Upper lobe of left lung (tissue), 6 donors: Measurements from ENCODE around the gene CACNA1D. TPM values are rescaled to one million over a fixed set of nuclear protein-coding genes. Genes with fewer than 3 reads are reported as not detected.

ENCODE experiments used
- ATAC-seq, 2 donors: fragments of 200-7000 bp; cut with Tn5 transposase; one replicate each; pipeline ENCODE4 v1.9.1; 2022; ENCODE audit warnings: mild to moderate bottlenecking in 2 of 2, moderate library complexity in 2 of 2; ENCODE audit not compliant: low FRiP score in 2 of 2
- DNase-seq, 2 donors: peaks; one replicate each; pipeline ENCODE4 v3.0.0-alpha.2; 2019 to 2020
- H3K27ac ChIP-seq, 4 donors: fragments of 200-600 bp; sonication (generic); one replicate each; pipeline ENCODE4 v1.5.1; 2016 to 2019
- H3K27me3 ChIP-seq, 4 donors: fragments of 200-600 bp; sonication (generic); one replicate each; pipeline ENCODE4 v1.5.1; 2017 to 2019
- H3K36me3 ChIP-seq, 4 donors: fragments of 200-600 bp; sonication (generic); one replicate each; pipeline ENCODE4 v1.5.1; 2016 to 2019
- H3K4me1 ChIP-seq, 4 donors: fragments of 200-600 bp; sonication (generic); one replicate each; pipeline ENCODE4 v1.5.1; 2018 to 2019
- H3K4me3 ChIP-seq, 4 donors: fragments of 200-600 bp; sonication (generic); one replicate each; pipeline ENCODE4 v1.5.1; 2017 to 2019; ENCODE audit warnings: mild to moderate bottlenecking in 2 of 4, moderate library complexity in 1 of 4
- H3K9me3 ChIP-seq, 4 donors: fragments of 200-600 bp; sonication (generic); one replicate each; pipeline ENCODE4 v1.5.1; 2018 to 2019
- EP300 ChIP-seq, 4 donors: sonication (generic); formaldehyde crosslinking; IDR thresholded peaks; one replicate each; pipeline ENCODE4 v1.5.1; 2017; ENCODE audit warnings: antibody characterized with exemption in 4 of 4, control low read depth in 2 of 4
- POLR2A ChIP-seq, 4 donors: fragments of 450-650 bp; IDR thresholded peaks; one replicate each; pipeline ENCODE4 v1.5.1; 2016 to 2017; ENCODE audit warnings: antibody characterized with exemption in 4 of 4, mild to moderate bottlenecking in 2 of 4
- POLR2AphosphoS5 ChIP-seq, 2 donors: sonication (generic); formaldehyde crosslinking; IDR thresholded peaks; one replicate each; pipeline ENCODE4 v1.5.1; 2017; ENCODE audit warnings: antibody characterized with exemption in 2 of 2
- WGBS, 2 donors: methylation state at CpG; one replicate each; pipeline ENCODE4 v1.1.5; 2017 to 2018; 5-methylcytosine and 5-hydroxymethylcytosine counted together
- total RNA-seq, 6 donors: library from RNA; depleted of rRNA in 4 of 6; stranded (reverse); fragments of >200 nt in 4 of 6; gene quantifications; one replicate each; pipeline versions ENCODE4 v1.1.0 to v1.2.1, GENCODE V29; 2016 to 2021
- TF ChIP-seq, protein P1 (sequence below), 6 experiments: fragments of 450-650 bp in 4 of 6; fragments of 200-600 bp in 2 of 6; sonication (generic) in 2 of 6; IDR thresholded peaks; one replicate each; pipeline ENCODE4 v1.5.1; 2016 to 2019; ENCODE audit warnings: antibody characterized with exemption in 6 of 6
- donor health status: DM: no; HTN: no; CAD: no; lungs with moderate emphysema.
- donor health status: DM: no; HTN: yes; CAD: no; lungs with severe emphysema.

The CACNA1D gene
- total RNA-seq, 6 donors from 2014 or later = 17.2 to 221 (median 30.2) TPM

DNA sequence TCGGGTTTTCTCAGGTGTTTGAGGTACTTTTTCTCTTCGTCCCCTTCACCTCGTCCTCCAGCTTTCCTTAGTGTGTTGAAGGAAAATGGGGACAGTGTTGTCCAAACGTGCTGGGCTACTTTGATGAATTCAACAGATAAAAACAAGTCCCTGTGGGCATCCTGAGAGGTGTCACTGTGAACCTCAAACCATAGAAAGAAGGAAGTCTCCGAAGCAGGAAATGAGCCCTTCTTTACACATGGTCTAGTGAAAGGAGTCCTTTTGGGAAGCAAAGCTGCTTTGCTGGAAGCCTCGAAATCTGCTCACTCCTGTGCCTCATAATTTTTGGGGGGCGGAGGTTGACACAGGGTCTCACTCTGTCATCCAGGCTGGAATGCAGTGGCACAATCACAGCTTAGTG lies 362.6 kb downstream of the CACNA1D start:
- H3K4me3 ChIP-seq = no peak overlapping the region
- H3K4me1 ChIP-seq = no peaks in the 10 kb centered on the region
- no peak overlapping the region for H3K27ac ChIP-seq
- DNase-seq (no peak), ATAC-seq (no peak)
- H3K9me3 ChIP-seq = no peaks in the 10 kb centered on the region
- TF ChIP-seq POLR2AphosphoS5 (IDR thresholded peaks at IDR 0.05) = no peak
- TF ChIP-seq, protein P1, sequence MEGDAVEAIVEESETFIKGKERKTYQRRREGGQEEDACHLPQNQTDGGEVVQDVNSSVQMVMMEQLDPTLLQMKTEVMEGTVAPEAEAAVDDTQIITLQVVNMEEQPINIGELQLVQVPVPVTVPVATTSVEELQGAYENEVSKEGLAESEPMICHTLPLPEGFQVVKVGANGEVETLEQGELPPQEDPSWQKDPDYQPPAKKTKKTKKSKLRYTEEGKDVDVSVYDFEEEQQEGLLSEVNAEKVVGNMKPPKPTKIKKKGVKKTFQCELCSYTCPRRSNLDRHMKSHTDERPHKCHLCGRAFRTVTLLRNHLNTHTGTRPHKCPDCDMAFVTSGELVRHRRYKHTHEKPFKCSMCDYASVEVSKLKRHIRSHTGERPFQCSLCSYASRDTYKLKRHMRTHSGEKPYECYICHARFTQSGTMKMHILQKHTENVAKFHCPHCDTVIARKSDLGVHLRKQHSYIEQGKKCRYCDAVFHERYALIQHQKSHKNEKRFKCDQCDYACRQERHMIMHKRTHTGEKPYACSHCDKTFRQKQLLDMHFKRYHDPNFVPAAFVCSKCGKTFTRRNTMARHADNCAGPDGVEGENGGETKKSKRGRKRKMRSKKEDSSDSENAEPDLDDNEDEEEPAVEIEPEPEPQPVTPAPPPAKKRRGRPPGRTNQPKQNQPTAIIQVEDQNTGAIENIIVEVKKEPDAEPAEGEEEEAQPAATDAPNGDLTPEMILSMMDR (IDR thresholded peaks at IDR 0.05) = no peak
- TF ChIP-seq POLR2A (IDR thresholded peaks at IDR 0.05) = no peak
- TF ChIP-seq EP300 (IDR thresholded peaks at IDR 0.05) = no peak
- H3K36me3 ChIP-seq = peaks cover 0 to 17% (median 6%) of the 10 kb centered on the region in 4 donors
- no peaks in the 10 kb centered on the region for H3K27me3 ChIP-seq
- 70 to 80% methylated on average over 6 to 7 of the region's 7 CpGs for WGBS, 2 donors

DNA sequence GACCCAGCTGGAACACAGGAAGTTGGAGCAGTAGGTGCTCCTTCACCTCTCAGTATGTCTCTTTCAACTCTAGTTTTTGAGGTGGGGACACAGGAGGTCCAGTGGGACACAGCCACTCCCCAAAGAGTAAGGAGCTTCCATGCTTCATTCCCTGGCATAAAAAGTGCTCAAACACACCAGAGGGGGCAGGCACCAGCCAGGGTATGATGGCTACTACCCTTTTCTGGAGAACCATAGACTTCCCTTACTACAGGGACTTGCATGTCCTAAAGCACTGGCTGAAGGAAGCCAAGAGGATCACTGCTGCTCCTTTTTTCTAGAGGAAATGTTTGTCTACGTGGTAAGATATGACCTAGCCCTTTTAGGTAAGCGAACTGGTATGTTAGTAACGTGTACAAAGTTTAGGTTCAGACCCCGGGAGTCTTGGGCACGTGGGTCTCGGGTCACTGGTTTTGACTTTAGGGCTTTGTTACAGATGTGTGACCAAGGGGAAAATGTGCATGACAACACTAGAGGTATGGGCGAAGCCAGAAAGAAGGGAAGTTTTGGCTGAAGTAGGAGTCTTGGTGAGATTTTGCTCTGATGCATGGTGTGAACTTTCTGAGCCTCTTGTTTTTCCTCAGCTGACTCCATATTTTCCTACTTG lies 363.8 kb downstream of the CACNA1D start:
- no peaks in the 10 kb centered on the region for H3K4me1 ChIP-seq
- DNase-seq (no peak), ATAC-seq (no peak)
- peaks cover 0 to 29% (median 9%) of the 10 kb centered on the region in 4 donors for H3K36me3 ChIP-seq
- no peak overlapping the region for H3K27ac ChIP-seq
- no peaks in the 10 kb centered on the region for H3K9me3 ChIP-seq
- H3K27me3 ChIP-seq = no peaks in the 10 kb centered on the region
- TF ChIP-seq POLR2AphosphoS5 (IDR thresholded peaks at IDR 0.05) (no peak), EP300 (IDR thresholded peaks at IDR 0.05) (no peak), POLR2A (IDR thresholded peaks at IDR 0.05) (no peak)
- TF ChIP-seq, protein P1 (IDR thresholded peaks at IDR 0.05) = no peak
- no peak overlapping the region for H3K4me3 ChIP-seq
- 91 to 95% methylated on average over 7 of the region's 7 CpGs for WGBS, 2 donors

DNA sequence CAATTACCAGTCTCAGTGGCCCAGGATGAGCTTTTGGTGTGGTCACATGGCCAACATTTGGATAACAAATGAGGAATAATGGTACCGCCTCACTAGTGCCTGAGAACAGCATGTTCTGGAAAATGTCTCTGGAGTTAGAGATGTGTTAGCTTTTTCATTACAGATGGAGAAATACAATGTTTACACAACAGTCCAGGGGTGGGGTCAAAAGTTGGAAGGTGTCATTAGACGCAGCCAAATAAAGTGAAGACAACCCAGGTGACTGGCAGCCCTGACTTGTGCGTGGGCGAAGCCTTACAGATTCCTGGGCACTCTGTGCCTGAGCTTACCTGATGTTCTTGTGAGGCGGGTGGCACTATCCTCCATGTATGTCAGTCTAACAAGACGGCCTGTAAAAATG lies 364.8 kb downstream of the CACNA1D start:
- 91 to 97% methylated on average over 6 of the region's 6 CpGs for WGBS, 2 donors
- Histone ChIP-seq H3K27ac (no peak overlapping the region), H3K4me1 (no peaks in the 10 kb centered on the region), H3K9me3 (no peaks in the 10 kb centered on the region), H3K36me3 (peaks cover 0 to 39% (median 12%) of the 10 kb centered on the region in 4 donors), H3K27me3 (no peaks in the 10 kb centered on the region), H3K4me3 (no peak overlapping the region)
- DNase-seq = no peak
- TF ChIP-seq POLR2AphosphoS5 (IDR thresholded peaks at IDR 0.05) = no peak
- no peak for TF ChIP-seq POLR2A (IDR thresholded peaks at IDR 0.05)
- TF ChIP-seq, protein P1 (IDR thresholded peaks at IDR 0.05) = no peak
- TF ChIP-seq EP300 (IDR thresholded peaks at IDR 0.05) = no peak
- ATAC-seq = no peak

DNA sequence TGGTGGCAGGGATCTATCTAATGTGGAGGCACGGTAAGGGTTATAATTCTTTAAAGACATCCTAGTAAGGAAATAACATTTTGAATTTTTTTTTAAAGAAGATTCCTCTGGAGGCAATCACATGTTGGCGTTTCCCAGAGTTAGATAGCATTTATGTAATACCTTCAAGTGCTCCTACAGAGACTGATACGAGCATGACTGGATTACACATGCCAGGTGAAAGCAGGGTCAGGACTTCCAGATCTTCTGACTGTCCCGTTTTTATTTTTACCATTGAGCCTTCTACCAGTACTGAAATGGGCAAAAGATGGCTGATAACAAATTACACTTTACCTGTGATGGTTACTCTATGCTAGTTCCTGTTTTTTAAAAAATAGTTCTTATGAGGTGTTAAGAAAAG lies 365.8 kb downstream of the CACNA1D start:
- DNase-seq (no peak), ATAC-seq (no peak)
- TF ChIP-seq POLR2A (IDR thresholded peaks at IDR 0.05) (no peak), EP300 (IDR thresholded peaks at IDR 0.05) (no peak), POLR2AphosphoS5 (IDR thresholded peaks at IDR 0.05) (no peak)
- TF ChIP-seq, protein P1 (IDR thresholded peaks at IDR 0.05) = no peak
- 69 to 88% methylated on average over 4 of the region's 4 CpGs for WGBS, 2 donors
- H3K9me3 ChIP-seq = no peaks in the 10 kb centered on the region
- H3K4me1 ChIP-seq = no peaks in the 10 kb centered on the region
- peaks cover 6 to 49% (median 20%) of the 10 kb centered on the region in 4 donors for H3K36me3 ChIP-seq
- no peaks in the 10 kb centered on the region for H3K27me3 ChIP-seq
- no peak overlapping the region for H3K4me3 ChIP-seq
- H3K27ac ChIP-seq = no peak overlapping the region

DNA sequence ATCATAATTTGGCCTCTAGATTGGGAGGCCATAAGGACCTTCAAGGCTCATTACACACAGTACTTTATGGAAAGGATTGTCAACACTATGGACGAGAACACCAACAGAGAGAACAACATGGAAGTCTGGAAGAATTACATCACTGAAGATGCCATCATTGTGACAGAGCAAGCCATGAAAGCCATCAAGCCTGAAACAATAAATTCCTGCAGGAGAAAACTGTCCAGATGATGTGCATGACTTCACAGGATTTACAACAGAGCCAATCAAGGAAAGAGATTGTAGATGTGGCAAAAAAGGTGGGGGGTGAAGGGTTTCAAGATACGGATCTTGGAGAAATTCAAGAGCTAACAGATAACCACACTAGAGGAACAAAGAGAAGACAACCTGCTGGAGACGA lies 367.8 kb downstream of the CACNA1D start:
- Histone ChIP-seq H3K27ac (no peak overlapping the region), H3K27me3 (no peaks in the 10 kb centered on the region), H3K9me3 (no peaks in the 10 kb centered on the region), H3K4me1 (no peaks in the 10 kb centered on the region), H3K36me3 (peaks cover 6 to 68% (median 24%) of the 10 kb centered on the region in 4 donors), H3K4me3 (no peak overlapping the region)
- TF ChIP-seq, protein P1 (IDR thresholded peaks at IDR 0.05) = no peak
- no peak for TF ChIP-seq POLR2A (IDR thresholded peaks at IDR 0.05)
- no peak for TF ChIP-seq POLR2AphosphoS5 (IDR thresholded peaks at IDR 0.05)
- WGBS, 2 donors = 91 to 97% methylated on average over 3 of the region's 3 CpGs
- ATAC-seq (no peak), DNase-seq (no peak)
